NCI-H2029 (cell line): ENCODE data around the gene PCNP.
"Not testable (repeated sequence)": the region's sequence is repeated elsewhere in the genome, so short reads cannot be mapped to it uniquely, and the experiment has no call there.

Experiments used
- DNase-seq: peaks from one replicate; lab custom pipeline; 2025; lab: John Stamatoyannopoulos, UW

PCNP gene, protein sequence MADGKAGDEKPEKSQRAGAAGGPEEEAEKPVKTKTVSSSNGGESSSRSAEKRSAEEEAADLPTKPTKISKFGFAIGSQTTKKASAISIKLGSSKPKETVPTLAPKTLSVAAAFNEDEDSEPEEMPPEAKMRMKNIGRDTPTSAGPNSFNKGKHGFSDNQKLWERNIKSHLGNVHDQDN

DNA sequence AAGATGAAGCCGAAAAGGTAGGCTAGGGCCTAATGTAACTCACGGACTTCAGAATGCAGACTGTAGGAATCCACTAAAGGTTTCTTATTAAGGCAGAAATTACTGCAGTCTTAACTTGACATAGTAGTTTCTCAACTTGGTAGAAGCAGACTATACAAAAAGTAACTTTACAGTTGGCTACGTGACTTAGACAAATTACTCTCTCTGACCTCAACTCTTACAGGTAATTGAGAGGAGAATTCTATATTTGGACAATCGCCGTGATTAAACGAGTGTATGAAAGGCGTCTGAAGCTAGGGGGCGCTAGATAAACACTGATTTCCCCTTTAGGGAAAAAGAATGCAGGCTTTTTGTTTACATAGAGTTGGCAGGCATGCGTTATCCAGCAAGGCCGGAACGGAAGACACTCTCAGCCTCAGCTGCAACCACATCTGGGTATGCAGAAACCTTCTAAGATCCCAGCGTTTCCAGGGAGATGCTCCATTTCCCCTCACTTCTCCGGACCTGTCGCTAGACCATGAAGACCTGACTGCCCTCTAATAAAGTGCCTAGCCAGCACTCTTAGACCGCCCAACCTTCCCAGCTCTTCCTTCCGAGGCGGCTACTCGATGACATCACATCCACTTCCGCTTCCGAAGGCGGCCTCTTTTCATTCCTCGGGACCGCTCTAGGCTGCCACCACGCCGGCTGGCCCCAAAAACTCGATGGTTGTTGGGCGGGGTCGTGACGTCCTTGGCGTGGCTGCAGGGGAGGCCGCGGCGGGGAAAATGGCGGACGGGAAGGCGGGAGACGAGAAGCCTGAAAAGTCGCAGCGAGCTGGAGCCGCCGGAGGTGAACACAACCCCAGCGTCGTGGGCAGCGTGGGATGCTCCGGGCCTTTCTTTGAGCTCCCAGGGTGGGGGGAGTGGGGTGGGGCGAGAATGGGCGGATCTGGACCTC, at the start of gene PCNP:
PCNP (plus strand) TSS at position 732 of the 939 bp plus-strand sequence; CDS start at position 768, 36 bp downstream.
- DNase-seq = peak; percentile 98

DNA sequence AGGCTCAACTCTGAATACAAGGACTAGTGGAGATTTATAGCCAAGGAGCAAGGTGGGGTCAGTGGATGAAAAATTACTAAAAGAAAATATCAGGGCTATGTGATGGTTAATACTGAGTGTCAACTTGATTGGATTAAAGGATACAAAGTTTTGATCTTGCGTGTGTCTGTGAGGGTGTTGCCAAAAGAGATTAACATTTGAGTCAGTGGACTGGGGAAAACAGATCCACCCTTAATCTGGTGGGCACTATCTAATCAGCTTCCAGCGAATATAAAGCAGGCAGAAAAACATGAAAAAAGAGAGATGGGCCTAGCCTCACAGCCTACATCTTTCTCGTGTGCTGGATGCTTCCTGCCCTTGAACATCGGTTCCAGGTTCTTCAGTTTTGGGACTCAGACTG, 46.5 kb upstream of the PCNP start:
- DNase-seq = no peak

DNA sequence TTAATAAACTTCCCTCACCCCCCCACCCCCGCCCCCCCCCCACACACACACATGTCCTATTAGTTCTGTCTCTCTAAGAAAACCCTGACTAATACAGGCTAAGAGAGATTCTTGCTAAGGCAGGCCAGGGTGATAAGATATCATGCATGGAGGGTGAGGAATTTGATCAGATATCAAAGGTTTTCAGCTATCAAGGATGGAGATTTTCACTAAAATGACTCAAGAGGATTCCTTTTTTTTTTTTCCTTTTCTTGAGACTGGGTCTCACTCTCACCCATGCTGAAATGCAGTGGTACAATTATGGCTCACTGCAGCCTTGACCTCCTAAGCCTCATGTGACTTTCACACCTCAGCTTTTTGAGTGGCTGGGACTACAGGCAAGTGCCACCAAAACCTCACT, 46.1 kb upstream of the PCNP start:
- no peak for DNase-seq

DNA sequence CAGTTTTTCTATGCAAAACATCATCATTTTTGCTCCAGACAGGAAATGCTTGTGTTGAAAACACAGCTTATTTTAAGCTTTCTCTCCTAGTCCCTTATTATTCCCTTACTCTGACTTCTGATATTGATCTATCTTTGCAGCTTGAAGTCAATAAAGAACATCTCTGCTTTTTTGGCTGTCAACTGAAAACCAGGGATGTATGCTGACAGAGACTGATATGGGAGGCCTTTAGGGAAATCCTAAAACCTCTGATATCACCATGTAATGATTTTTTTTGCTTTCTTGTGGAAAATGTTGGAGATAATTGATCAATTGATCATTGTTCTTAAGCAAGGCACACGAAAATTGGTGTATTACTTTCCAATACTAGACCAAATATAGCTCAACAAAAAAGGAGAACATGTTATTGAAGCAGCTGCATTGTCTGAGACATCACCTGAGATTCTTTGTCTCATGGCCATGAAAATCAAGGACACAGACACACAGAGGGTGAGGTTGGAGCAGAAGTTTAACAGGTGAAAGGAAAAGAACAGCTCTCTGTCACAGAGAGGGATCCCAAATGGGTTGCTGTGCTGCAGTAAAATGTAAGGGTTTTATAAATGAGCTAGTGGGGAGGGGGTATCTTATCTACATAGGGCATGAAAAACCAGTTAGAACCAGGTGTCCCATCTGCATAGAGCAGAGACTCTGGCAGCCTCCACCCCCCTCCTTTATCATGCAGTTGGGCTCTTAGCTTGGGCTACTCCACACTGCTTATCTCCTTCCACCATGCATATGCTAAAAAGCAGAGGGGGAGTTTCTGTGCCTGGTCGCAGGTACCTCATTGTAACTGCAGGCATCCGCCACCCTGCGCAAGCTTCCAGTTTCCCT, 43.9 kb upstream of the PCNP start:
- no peak for DNase-seq

DNA sequence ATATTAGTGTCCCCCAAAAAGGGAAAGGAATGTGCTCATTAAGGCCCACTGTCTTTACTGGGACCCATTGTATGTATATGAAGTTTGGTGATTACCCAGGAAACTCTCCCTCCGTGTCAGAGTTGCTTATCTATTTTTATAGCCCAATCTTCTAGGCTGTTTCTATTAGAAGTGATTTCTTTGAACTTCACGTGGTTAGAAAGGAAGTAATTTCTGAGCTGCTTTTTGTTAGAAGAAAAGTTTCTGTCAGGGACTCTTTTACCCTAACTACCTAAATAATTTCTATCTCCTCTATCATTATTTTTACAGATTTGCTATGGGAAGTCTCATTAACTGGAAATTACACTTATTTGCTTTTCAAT, 43.3 kb upstream of the PCNP start:
- DNase-seq = no peak

DNA sequence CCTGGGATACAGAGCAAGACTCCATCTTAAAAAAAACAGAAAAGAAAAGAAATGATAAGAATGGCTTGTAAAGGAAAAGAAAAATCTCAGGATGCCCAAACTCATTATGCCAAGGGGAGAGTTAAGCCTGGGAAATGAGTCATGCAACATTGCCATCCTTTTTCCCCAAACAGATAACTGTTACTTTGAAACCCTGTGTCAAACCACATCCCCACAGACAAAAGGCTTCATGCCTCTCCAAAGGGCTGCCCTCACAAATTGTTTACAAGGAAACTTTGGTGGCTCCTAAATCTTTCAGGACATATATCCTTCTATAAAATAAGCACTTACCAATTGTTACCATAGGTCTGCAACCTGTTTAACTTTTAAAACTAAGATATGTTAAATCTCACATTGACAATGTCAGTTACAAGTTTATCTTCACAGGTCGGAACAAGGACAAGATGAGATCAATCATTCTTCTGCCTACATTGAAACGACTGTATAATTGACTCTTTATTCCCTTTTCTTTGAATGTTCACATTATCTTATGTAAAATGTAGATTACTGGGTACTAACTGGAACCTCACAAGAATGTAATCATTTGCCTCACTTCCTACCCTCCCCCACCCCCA, 42.4 kb upstream of the PCNP start:
- no peak for DNase-seq

DNA sequence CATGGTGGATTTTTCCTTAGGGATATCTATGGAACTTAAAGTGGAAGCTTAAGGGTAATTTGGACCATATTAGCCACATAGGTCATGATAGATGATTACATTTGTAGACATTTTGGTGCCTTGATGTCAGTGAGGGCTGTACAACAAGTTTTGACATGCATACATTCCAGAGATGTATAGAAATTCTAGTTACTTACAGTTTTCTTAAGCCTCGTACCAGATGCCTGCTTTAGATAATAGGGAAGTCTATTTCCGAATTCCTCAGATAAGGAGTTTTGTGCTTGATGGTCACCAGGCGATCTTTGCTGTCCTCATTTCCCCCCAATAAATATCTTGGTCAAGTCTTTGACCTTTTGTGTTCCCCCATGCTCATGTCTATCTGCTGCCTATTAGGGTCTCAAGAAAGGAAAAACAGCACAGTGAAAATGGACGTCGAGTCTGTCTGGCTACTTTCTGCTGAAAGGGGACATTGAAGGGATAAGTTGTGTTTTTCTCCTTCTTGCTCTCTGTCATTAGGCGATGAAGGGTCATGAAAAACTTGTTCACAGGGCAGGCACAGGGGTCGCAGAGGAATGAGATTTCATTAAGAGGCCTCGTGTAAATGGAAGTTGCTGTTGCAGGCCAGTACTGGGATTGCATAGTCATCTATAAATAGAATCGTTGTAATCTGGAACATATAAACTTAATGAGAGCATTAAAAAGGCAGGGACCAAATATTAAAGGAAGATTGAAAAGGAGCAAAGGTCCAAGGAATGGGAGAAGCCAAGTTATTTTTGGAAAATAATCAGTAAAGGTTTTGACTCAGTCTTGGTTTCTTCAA, 41.0 kb upstream of the PCNP start:
- DNase-seq = no peak

DNA sequence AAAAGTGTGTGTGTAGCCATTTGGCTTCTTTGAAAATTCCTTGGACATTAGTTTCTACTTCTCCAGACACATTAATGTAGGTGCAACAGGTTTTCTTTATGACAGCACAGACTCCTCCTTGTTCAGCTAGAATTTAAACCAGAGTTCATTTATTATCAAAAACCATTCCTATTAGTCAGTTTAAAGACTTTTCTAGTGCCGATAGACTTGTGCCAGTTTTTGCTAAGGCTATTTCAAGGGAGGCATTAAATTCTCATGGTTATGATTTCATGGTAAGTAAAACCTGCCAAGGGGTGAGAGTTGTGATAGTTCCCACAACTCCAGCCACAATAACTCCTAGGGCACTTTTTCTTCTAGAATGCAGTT, 40.4 kb upstream of the PCNP start:
- no peak for DNase-seq

DNA sequence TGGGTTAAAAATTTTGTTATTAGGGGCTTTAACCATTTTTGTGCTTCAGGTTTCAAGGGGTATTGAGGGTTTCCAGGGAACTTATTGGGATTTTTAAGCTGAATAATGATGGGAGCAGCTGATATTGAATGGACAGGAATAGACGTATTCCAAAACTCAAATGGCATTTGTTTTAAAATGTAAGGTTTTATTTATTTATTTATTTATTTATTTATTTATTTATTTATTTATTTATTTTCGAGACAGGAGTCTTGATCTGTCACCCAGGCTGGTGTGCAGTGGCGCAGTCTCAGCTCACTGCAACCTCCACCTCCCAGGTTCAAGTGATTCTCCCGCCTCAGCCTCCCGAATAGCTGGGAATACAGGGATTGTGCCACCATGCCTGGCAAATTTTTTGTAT, 38.8 kb upstream of the PCNP start:
- no peak for DNase-seq

DNA sequence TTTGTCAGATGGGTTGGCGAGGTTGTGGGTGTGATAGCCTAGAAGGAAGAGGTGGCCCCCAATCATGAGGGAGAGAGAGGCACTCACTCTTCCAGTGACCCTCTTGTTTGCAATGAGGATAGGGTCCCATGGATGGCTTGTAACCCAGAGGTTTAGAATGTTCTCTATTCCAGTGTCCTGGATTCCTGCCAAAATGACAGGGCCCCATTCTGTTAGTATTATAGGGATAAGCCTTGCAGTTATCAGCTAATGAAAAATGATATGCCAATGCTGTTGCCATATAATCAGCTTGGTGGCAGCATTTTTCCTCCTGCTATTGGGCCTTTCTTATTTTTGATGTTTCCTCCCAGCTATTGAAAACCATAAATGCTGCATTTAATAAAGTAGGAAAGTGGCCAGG, 37.7 kb upstream of the PCNP start:
- no peak for DNase-seq

DNA sequence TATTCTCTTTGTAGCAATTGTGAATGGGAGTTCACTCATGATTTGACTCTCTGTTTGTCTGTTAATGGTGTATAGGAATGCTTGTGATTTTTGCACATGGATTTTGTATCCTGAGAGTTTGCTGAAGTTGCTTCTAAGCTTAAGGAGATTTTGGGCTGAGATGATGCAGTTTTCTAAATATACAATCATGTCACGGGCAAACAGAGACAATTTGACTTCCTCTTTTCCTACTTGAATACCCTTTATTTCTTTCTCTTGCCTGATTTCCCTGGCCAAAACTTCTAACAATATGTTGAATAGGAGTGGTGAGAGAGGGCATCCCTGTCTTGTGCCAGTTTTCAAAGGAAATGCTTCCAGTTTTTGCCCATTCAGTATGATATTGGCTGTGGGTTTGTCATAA, 37.0 kb upstream of the PCNP start:
- DNase-seq = not testable (repeated sequence)

DNA sequence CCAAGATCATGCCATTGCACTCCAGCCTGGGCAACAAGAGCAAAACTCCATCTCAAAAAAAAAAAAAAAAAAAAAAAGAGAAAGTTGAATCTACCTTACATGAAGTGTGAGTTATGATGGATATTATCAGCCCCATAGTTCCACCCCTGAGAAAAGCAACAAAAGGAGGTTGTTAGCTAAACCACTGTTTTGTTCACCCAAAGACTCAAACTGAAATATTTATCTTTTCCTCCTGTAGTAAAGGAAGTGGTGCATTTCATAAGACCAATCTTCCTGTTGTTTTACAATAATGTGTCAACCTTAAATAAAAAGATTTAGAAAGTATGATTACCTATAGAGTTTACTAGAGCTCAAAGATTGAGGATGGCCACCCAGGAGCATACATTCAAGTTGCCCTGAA, 31.0 kb upstream of the PCNP start:
- no peak for DNase-seq

DNA sequence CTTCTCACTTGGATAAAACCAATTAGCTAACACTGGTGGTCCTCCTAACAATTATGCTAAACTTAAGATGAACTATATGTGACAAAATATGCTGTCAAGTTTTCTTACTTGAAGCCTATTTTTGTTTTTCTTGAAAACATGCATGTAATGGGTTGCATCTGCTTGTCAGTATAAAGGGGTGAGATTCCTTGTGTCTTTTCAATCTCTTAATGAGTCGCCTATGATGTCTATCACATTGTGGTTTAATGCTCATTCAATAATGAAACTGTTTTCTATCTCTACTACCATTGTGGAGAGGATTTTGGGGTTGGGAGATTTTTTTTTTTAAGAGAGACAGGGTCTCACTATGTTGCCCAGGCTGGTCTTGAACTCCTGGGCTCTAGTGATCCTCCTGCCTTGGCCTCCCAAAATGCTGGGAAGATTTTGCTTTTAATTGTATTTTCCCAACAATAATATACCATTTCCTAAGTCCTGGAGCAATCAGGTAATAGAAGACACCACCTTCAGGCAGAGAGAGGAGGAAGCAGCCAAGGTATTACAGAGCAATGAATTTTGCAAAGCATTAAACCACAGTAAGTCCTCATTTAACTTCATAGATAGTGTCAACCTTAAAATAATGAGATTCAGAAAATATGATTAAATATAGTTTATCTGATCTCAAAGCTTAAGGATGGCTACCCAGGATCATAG, 29.7 kb upstream of the PCNP start:
- no peak for DNase-seq

DNA sequence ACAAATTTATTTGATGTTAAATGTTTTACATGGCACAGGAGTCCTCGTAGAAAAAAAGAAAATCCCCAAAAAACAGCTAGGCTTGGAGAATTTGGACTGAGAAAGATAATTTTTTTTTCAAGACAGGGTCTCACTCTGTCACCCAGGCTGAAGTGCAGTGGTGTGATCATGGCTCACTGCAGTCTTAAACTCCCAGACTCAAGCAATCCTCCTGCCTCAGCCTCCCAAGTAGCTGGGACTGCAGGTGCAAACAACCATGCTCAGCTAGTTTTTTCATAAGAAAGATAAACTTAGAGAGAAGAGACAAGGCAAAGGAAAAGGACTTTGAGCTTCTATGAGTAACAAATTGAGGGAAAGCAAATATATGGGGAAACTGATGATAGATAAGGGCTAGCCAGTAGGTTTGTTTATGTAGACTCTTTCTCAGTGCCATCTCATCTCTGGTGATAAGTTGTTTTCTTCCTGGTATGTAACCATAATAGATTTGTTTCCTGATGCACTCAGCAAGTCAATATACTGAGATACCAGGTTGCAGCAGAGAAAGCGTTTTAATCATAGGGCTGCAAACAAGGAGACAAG, 25.4 kb upstream of the PCNP start:
- DNase-seq = no peak

DNA sequence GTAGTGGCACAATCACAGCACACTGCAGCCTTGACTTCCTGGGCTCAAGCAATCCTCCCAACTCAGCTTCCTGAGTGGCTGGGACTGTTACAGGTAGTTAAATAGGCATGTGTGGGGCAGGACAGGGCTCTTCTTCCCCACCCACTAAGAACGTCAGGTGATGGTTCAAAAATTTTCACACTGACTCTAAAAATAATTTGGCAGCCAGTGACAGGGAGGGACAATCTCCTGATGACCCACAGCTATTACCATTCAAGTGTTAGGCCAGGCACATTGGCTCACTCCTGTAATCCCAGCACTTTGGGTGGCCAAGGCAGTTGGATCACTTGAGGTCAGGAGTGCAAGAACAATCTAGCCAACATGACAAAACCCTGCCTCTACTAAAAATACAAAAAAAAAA, 24.5 kb upstream of the PCNP start:
- no peak for DNase-seq

DNA sequence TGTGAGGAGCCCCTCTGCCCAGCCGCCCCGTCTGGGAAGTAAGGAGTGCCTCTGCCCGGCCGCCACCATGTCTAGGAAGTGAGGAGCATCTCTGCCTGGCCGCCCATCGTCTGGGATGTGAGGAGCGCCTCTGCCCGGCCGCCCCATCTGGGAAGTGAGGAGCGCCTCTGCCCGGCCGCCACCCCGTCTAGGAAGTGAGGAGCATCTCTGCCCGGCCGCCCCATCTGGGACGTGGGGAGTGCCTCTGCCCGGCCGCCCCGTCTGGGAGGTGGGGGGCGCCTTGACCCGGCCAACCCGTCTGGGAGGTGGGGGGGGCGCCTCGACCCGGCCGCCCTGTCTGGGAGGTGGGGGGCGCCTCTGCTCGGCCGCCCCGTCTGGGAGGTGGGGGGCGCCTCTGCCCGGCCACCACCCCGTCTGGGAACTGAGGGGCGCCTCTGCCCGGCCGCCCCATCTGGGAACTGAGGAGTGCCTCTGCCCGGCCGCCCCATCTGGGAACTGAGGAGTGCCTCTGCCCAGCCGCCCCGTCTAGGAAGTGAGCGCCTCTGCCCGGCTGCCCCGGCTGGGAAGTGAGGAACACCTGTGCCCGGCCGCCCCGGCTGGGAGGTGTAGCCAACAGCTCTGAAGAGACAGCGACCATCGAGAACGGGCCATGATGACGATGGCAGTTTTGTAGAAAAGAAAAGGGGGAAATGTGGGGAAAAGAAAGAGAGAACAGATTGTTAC, 22.5 kb upstream of the PCNP start:
- not testable (repeated sequence) for DNase-seq

DNA sequence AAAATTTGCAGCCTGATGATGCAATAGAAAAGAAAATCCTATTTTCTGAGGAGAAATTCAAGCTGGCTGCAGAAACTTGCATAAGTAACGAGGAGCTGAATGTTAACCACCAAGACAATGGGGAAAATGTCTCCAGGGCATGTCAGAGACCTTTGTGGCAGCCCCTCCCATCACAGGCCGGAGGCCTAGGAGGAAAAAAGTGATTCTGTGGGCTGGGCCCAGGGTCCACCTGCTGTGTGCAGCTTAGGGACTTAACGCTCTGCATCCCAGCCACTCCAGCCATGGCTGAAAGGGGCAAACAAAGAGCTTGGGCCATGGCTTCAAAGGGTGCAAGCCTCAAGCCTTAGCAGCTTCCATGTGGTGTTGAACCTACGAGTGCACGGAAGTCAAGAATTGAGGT, 20.6 kb upstream of the PCNP start:
- not testable (repeated sequence) for DNase-seq

DNA sequence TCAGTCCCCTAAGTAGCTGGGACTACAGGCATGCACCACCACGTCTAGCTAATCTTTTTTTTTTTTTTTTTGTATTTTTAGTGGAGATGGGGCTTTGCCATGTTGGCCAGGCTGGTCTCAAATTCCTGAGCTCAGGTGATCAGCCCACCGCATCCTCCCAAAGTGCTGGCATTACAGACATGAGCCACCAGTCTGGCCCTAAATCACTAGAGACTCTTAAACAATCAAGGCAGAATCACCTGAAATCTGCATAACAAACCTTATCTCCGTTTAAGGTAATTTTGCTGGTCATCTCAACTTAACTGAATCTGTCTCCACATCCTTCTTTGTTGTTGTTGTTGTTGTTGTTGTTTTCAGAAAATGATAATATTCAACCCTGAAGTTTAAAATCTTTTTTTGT, 17.9 kb upstream of the PCNP start:
- DNase-seq = no peak

DNA sequence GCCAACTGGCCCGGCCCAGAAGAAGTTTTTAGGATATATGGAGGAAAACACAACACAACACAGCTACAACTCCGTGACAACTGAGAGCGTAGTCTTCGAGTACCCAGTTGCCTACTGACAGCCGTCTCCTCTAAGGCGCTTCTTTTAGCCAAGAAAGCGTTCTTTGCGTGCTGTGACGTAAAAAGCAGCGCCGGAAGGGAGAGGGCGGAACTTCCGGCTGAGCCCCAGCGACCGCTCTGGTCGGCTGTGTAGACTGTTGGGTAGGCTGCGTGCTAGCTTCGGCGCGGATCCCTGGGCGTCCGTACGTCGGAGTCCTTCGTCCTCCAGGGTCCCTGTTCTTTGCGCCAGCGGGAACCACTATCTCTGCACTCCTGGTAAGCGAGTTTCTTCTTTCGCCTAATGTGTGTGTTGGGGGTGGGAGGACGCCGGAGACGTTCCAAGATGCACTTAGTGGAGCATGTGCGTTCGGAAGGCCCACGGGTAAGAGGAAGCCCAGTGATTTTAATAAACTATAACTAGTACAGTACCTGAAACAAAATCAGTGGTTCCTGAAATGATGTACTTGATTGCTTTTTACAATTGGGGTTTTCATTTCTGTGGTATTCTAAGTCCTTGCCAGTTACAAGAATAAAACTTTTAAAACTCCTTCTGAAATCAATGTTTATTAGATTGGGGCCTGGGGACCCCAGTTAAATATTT, 12.2 kb upstream of the PCNP start, which contains the start of gene TRMT10C:
TRMT10C (plus strand) TSS at position 239 of the 699 bp plus-strand sequence. CDS start 2,914 bp downstream, outside the sequence.
- peak; percentile 88 for DNase-seq
